Skeletal muscle satellite cell (primary cell): ENCODE measurements around the gene MARCHF10.

Experiments used
- H3K27me3 ChIP-seq: 2 replicates; pipeline ENCODE4 v1.7.0; 2013; ENCODE audit warnings: low read length; ENCODE audit not compliant: control insufficient read depth, insufficient read depth
- H3K36me3 ChIP-seq: 2 replicates; pipeline ENCODE4 v1.7.0; 2013; ENCODE audit warnings: mild to moderate bottlenecking, control low read depth, low read length; ENCODE audit not compliant: insufficient read depth
- H3K4me1 ChIP-seq: 2 replicates; pipeline ENCODE4 v1.7.0; 2013; ENCODE audit warnings: low read length; ENCODE audit not compliant: control insufficient read depth, insufficient read depth
- H3K4me2 ChIP-seq: 2 replicates; pipeline ENCODE4 v1.7.0; 2013; ENCODE audit warnings: mild to moderate bottlenecking, low read length
- H3K4me3 ChIP-seq: 2 replicates; pipeline ENCODE4 v1.7.0; 2013; ENCODE audit warnings: low read length
- H3K9ac ChIP-seq: 2 replicates; pipeline ENCODE4 v1.7.0; 2013; ENCODE audit warnings: mild to moderate bottlenecking, low read depth, low read length, moderate library complexity
- H3K9me3 ChIP-seq: replicated peaks from 2 replicates; pipeline ENCODE4 v1.7.0; 2013; ENCODE audit warnings: mild to moderate bottlenecking, control low read depth, low read length

The MARCHF10 gene

GRCh38 chr17:62760059-62760944 is 47.8 kb downstream of the MARCHF10 start:
- no peaks in the 10 kb centered on the region for H3K27me3 ChIP-seq
- no peaks in the 10 kb centered on the region for H3K9me3 ChIP-seq
- H3K4me2 ChIP-seq = peak overlapping the region; percentile 49
- H3K9ac ChIP-seq = peak overlapping the region; percentile 28
- no peaks in the 10 kb centered on the region for H3K36me3 ChIP-seq
- peaks cover 29% of the 10 kb centered on the region for H3K4me1 ChIP-seq
- H3K4me3 ChIP-seq = peak overlapping the region; percentile 32

- Histone ChIP-seq H3K4me2 (peak overlapping the region; percentile 43), H3K27me3 (no peaks in the 10 kb centered on the region), H3K4me1 (peaks cover 33% of the 10 kb centered on the region), H3K9me3 (no peaks in the 10 kb centered on the region), H3K36me3 (no peaks in the 10 kb centered on the region), H3K9ac (peak overlapping the region; percentile 10), H3K4me3 (no peak overlapping the region)
Measured at GRCh38 chr17:62757500-62757951, 50.6 kb downstream of the MARCHF10 start.

GRCh38 chr17:62756198-62756597 is 51.9 kb downstream of the MARCHF10 start:
- H3K36me3 ChIP-seq = no peaks in the 10 kb centered on the region
- no peaks in the 10 kb centered on the region for H3K27me3 ChIP-seq

GRCh38 chr17:62755141-62755851 is 52.8 kb downstream of the MARCHF10 start:
- Histone ChIP-seq H3K4me2 (no peak overlapping the region), H3K27me3 (no peaks in the 10 kb centered on the region), H3K9ac (no peak overlapping the region), H3K9me3 (no peaks in the 10 kb centered on the region), H3K36me3 (no peaks in the 10 kb centered on the region), H3K4me3 (no peak overlapping the region), H3K4me1 (peaks cover 40% of the 10 kb centered on the region)

More at GRCh38 chr17:62756198-62756597, 51.9 kb downstream of the MARCHF10 start:
- H3K9me3 ChIP-seq = no peaks in the 10 kb centered on the region
- H3K9ac ChIP-seq = no peak overlapping the region
- H3K4me1 ChIP-seq = peaks cover 38% of the 10 kb centered on the region
- no peak overlapping the region for H3K4me2 ChIP-seq
- H3K4me3 ChIP-seq = no peak overlapping the region

GRCh38 chr17:62754631-62755030 is 53.5 kb downstream of the MARCHF10 start:
- Histone ChIP-seq H3K4me1 (peaks cover 33% of the 10 kb centered on the region), H3K4me2 (no peak overlapping the region), H3K9me3 (no peaks in the 10 kb centered on the region), H3K4me3 (no peak overlapping the region), H3K27me3 (no peaks in the 10 kb centered on the region), H3K36me3 (no peaks in the 10 kb centered on the region), H3K9ac (no peak overlapping the region)

- no peaks in the 10 kb centered on the region for H3K36me3 ChIP-seq
- no peak overlapping the region for H3K4me3 ChIP-seq
- no peak overlapping the region for H3K4me2 ChIP-seq
- no peak overlapping the region for H3K9ac ChIP-seq
- H3K9me3 ChIP-seq = no peaks in the 10 kb centered on the region
- H3K4me1 ChIP-seq = peaks cover 31% of the 10 kb centered on the region
- no peaks in the 10 kb centered on the region for H3K27me3 ChIP-seq
Measured at GRCh38 chr17:62753562-62753961, 54.6 kb downstream of the MARCHF10 start.

GRCh38 chr17:62751060-62751691 is 56.9 kb downstream of the MARCHF10 start:
- peak overlapping the region; percentile 72 for H3K4me2 ChIP-seq
- H3K36me3 ChIP-seq = no peaks in the 10 kb centered on the region
- no peak overlapping the region for H3K4me3 ChIP-seq
- H3K9ac ChIP-seq = no peak overlapping the region
- peaks cover 16% of the 10 kb centered on the region for H3K4me1 ChIP-seq
- H3K9me3 ChIP-seq = no peaks in the 10 kb centered on the region
- H3K27me3 ChIP-seq = no peaks in the 10 kb centered on the region

- Histone ChIP-seq H3K4me1 (peaks cover 16% of the 10 kb centered on the region), H3K4me2 (peak overlapping the region; percentile 72), H3K4me3 (no peak overlapping the region), H3K27me3 (no peaks in the 10 kb centered on the region), H3K36me3 (no peaks in the 10 kb centered on the region), H3K9me3 (no peaks in the 10 kb centered on the region), H3K9ac (no peak overlapping the region)
Measured at GRCh38 chr17:62750631-62751051, 57.5 kb downstream of the MARCHF10 start.

GRCh38 chr17:62749926-62750325 is 58.2 kb downstream of the MARCHF10 start:
- no peak overlapping the region for H3K4me3 ChIP-seq
- peaks cover 16% of the 10 kb centered on the region for H3K4me1 ChIP-seq
- H3K36me3 ChIP-seq = no peaks in the 10 kb centered on the region
- H3K4me2 ChIP-seq = no peak overlapping the region
- H3K9me3 ChIP-seq = no peaks in the 10 kb centered on the region
- H3K9ac ChIP-seq = no peak overlapping the region
- no peaks in the 10 kb centered on the region for H3K27me3 ChIP-seq

GRCh38 chr17:62746941-62747340 is 61.2 kb downstream of the MARCHF10 start:
- peaks cover 8% of the 10 kb centered on the region for H3K4me1 ChIP-seq
- no peak overlapping the region for H3K9ac ChIP-seq
- H3K27me3 ChIP-seq = no peaks in the 10 kb centered on the region
- H3K4me2 ChIP-seq = no peak overlapping the region
- no peak overlapping the region for H3K4me3 ChIP-seq
- H3K36me3 ChIP-seq = no peaks in the 10 kb centered on the region
- H3K9me3 ChIP-seq = no peaks in the 10 kb centered on the region

- Histone ChIP-seq H3K9me3 (no peaks in the 10 kb centered on the region), H3K9ac (no peak overlapping the region)
Measured at GRCh38 chr17:62745806-62746205, 62.3 kb downstream of the MARCHF10 start.

More at GRCh38 chr17:62745806-62746205, 62.3 kb downstream of the MARCHF10 start:
- Histone ChIP-seq H3K4me1 (peaks cover 4% of the 10 kb centered on the region), H3K27me3 (no peaks in the 10 kb centered on the region), H3K4me2 (no peak overlapping the region), H3K4me3 (no peak overlapping the region), H3K36me3 (no peaks in the 10 kb centered on the region)
